Loucy (cell line): ENCODE results near the gene ADAMTS2.

ENCODE experiments used
- CTCF ChIP-seq: fragments of 200-600 bp; sonication (generic); conservative IDR thresholded peaks from 2 replicates; pipeline ENCODE4 v1.5.1; 2014; ENCODE audit warnings: mild to moderate bottlenecking, antibody characterized with exemption, low read length
- EZH2phosphoT487 ChIP-seq: fragments of 200-600 bp; IDR thresholded peaks from 2 replicates; pipeline ENCODE4 v1.6.1; 2018; ENCODE audit warnings: antibody characterized with exemption, mild to moderate bottlenecking, moderate library complexity, borderline replicate concordance

DNA sequence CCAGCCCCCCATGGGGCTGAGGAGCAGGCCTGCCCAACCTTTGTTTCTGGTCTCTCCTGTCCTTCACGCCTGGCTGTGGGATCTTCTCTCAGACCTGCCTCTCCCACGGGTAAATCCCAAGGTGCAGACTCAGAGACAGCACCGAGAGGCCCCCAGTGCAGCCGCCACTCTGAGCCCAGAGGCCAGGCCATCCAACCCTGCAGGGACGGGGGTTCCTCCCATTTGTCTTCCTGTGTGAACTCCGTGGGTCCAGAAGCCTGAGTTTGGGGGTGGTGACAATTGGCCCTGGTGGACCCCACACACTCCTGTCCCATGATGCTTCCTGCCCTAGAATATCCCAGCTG lies 123.4 kb downstream of the ADAMTS2 start:
- no peak for TF ChIP-seq CTCF
- no peak for TF ChIP-seq EZH2phosphoT487
